Neutrophil (primary cell): ENCODE results near the gene CLN6.

Experiments
- H3K27ac ChIP-seq: fragments of 200-600 bp; sonication (generic); 2 replicates; pipeline ENCODE4 v1.5.1; 2016; ENCODE audit warnings: mild to moderate bottlenecking, moderate library complexity
- H3K27me3 ChIP-seq: fragments of 200-600 bp; sonication (generic); 2 replicates; pipeline ENCODE4 v1.6.0; 2016; ENCODE audit warnings: mild to moderate bottlenecking
- H3K36me3 ChIP-seq: fragments of 200-600 bp; sonication (generic); 2 replicates; pipeline ENCODE4 v1.5.1; 2017
- H3K4me1 ChIP-seq, 2 experiments: fragments of 200-600 bp in 1 of 2; sonication (generic) in 1 of 2; 1 replicate in 1 of 2; 2 replicates in 1 of 2; pipeline versions ENCODE4 v1.5.1 to v1.6.1; 2013 to 2016; ENCODE audit warnings: low read depth in 1 of 2, low read length in 1 of 2, mild to moderate bottlenecking in 1 of 2, moderate library complexity in 1 of 2; ENCODE audit not compliant: control insufficient read depth in 1 of 2, insufficient read depth in 1 of 2
- H3K4me3 ChIP-seq, 2 experiments: fragments of 200-600 bp in 1 of 2; sonication (generic) in 1 of 2; 1 replicate in 1 of 2; 2 replicates in 1 of 2; pipeline ENCODE4 v1.5.1; 2013 to 2016; ENCODE audit warnings: low read depth in 1 of 2, low read length in 1 of 2, mild to moderate bottlenecking in 1 of 2, moderate library complexity in 1 of 2
- H3K9me3 ChIP-seq: fragments of 200-600 bp; sonication (generic); 2 replicates; pipeline ENCODE4 v1.5.1; 2016
- TF ChIP-seq, protein P1 (sequence below): fragments of 200-600 bp; sonication (generic); IDR thresholded peaks from 2 replicates; pipeline ENCODE4 v1.5.1; 2016; ENCODE audit warnings: antibody characterized with exemption

Gene CLN6

GRCh38 chr15:68252925-68253534, 23.5 kb upstream of the CLN6 start:
- Histone ChIP-seq H3K9me3 (no peaks in the 10 kb centered on the region), H3K4me3 (no peak overlapping the region), H3K36me3 (no peaks in the 10 kb centered on the region), H3K27ac (no peak overlapping the region), H3K4me1 (peaks cover 20 to 25% of the 10 kb centered on the region in 2 experiments), H3K27me3 (no peaks in the 10 kb centered on the region)
- TF ChIP-seq, protein P1, sequence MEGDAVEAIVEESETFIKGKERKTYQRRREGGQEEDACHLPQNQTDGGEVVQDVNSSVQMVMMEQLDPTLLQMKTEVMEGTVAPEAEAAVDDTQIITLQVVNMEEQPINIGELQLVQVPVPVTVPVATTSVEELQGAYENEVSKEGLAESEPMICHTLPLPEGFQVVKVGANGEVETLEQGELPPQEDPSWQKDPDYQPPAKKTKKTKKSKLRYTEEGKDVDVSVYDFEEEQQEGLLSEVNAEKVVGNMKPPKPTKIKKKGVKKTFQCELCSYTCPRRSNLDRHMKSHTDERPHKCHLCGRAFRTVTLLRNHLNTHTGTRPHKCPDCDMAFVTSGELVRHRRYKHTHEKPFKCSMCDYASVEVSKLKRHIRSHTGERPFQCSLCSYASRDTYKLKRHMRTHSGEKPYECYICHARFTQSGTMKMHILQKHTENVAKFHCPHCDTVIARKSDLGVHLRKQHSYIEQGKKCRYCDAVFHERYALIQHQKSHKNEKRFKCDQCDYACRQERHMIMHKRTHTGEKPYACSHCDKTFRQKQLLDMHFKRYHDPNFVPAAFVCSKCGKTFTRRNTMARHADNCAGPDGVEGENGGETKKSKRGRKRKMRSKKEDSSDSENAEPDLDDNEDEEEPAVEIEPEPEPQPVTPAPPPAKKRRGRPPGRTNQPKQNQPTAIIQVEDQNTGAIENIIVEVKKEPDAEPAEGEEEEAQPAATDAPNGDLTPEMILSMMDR, result peak; percentile 71

- no peaks in the 10 kb centered on the region for H3K36me3 ChIP-seq
- no peak overlapping the region for H3K4me3 ChIP-seq
- TF ChIP-seq, protein P1, result no peak
- H3K9me3 ChIP-seq, result no peaks in the 10 kb centered on the region
- no peaks in the 10 kb centered on the region for H3K27me3 ChIP-seq
- H3K4me1 ChIP-seq, result peaks cover 8 to 13% of the 10 kb centered on the region in 2 experiments
- H3K27ac ChIP-seq, result peak overlapping the region; percentile 33
These were observed 19.7 kb upstream of the CLN6 start for GRCh38 chr15:68249058-68249713.

DNA sequence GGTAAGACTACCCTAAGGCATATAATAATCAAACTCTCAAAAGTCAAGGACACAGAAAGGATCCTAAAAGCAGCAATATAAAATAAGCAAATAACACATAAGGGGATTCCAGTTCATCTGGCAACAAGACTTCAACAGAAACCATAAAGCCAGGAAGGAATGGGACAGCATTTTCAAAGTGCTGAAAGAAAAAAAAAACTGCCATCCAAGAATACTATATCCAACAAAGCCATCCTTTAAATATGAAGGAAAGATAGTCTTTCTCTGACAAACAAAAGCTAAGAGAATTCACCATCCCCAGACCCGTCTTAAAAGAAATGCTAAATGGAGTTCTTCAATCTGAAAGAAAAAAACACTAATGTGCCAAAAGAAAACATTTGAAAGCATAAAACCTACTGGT, 14.7 kb upstream of the CLN6 start:
- H3K4me3 ChIP-seq, result no peak overlapping the region
- H3K27me3 ChIP-seq, result no peaks in the 10 kb centered on the region
- peaks cover 6 to 10% of the 10 kb centered on the region in 2 experiments for H3K4me1 ChIP-seq
- no peaks in the 10 kb centered on the region for H3K9me3 ChIP-seq
- TF ChIP-seq, protein P1, result no peak
- no peak overlapping the region for H3K27ac ChIP-seq
- H3K36me3 ChIP-seq, result no peaks in the 10 kb centered on the region

DNA sequence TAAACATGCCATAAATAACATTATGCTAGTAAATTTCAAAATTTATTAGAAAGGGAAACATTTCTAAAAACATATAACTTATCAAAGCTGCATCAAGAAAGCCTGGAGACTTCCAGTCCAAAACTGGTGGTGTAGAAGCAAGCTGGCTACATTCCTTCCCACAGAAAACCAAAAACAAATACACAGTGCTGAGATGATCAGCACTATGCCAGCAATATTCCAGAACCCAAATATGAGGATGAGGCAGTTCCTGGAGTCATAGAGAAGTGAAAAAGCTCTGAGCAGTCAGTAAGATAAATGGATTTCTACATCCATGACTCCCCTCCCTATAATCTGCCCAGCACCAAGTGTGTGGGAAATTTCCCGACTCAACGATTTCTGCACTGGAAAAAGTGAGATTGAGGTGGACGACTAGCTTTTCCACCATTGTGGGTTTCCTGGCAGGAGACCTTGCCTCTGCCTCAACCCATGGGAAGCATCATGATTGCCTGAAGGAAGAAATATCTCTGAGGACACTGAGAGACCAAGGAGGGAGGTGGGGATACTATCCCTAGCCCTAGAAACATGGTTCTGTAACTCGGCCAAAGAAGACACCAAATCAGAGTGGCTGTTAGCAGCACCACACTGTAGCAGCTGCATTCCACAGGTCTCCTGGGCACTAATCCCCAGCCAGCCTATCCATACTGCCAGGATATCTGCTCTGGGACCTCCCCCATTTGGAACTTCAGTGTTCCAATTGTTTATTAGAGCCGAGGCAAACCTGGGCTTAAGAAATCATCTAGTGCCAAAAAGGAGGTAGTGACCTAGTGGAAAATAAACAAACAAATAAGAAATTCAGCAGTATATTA, 11.8 kb upstream of the CLN6 start:
- no peak overlapping the region for H3K27ac ChIP-seq
- no peaks in the 10 kb centered on the region for H3K36me3 ChIP-seq
- no peak overlapping the region for H3K4me3 ChIP-seq
- no peaks in the 10 kb centered on the region for H3K9me3 ChIP-seq
- TF ChIP-seq, protein P1, result no peak
- peaks cover 0 to 3% of the 10 kb centered on the region in 2 experiments for H3K4me1 ChIP-seq
- no peaks in the 10 kb centered on the region for H3K27me3 ChIP-seq

- Histone ChIP-seq H3K36me3 (no peaks in the 10 kb centered on the region), H3K27me3 (no peaks in the 10 kb centered on the region), H3K4me1 (peaks cover 0 to under 1% of the 10 kb centered on the region in 2 experiments), H3K9me3 (no peaks in the 10 kb centered on the region), H3K4me3 (no peak overlapping the region), H3K27ac (no peak overlapping the region)
- TF ChIP-seq, protein P1, result no peak
These were observed 9.5 kb upstream of the CLN6 start for GRCh38 chr15:68239025-68239424.
